CD14-positive monocyte (primary cell): ENCODE results near the gene CHRNA4. TPM values are rescaled to one million over a fixed set of nuclear protein-coding genes. Genes with fewer than 3 reads are reported as not detected.

ENCODE experiments used
- DNase-seq, 3 donors: peaks; one replicate each; pipeline ENCODE4 v3.0.0-alpha.2; 2011 to 2022
- H2AFZ ChIP-seq: 2 replicates; pipeline ENCODE4 v1.6.0; 2012; ENCODE audit warnings: mild to moderate bottlenecking, low read depth, low read length, inconsistent platforms; ENCODE audit not compliant: insufficient read depth, poor library complexity, severe bottlenecking
- H3K27ac ChIP-seq, 2 donors: 1 replicate in 1 of 2; 2 replicates in 1 of 2; pipeline ENCODE4 v1.5.1; 2012 to 2013; ENCODE audit warnings: low read length in 2 of 2, control low read depth in 1 of 2, inconsistent platforms in 1 of 2, low read depth in 1 of 2, mild to moderate bottlenecking in 1 of 2
- H3K27me3 ChIP-seq, 2 donors: one replicate each; pipeline versions ENCODE4 v1.6.0 to v1.6.1; 2011 to 2013; ENCODE audit warnings: low read length in 2 of 2; ENCODE audit not compliant: control insufficient read depth in 2 of 2, insufficient read depth in 2 of 2
- H3K36me3 ChIP-seq, 2 donors: replicated peaks in 1 of 2; 1 replicate in 1 of 2; 2 replicates in 1 of 2; pipeline versions ENCODE4 v1.5.1 to v1.6.1; 2012 to 2013; ENCODE audit warnings: low read length in 2 of 2, control low read depth in 1 of 2, inconsistent platforms in 1 of 2, mild to moderate bottlenecking in 1 of 2; ENCODE audit not compliant: insufficient read depth in 2 of 2, control insufficient read depth in 1 of 2
- H3K4me1 ChIP-seq, 2 donors: 1 replicate in 1 of 2; 2 replicates in 1 of 2; pipeline versions ENCODE4 v1.5.1 to v1.6.1; 2012 to 2013; ENCODE audit warnings: low read length in 2 of 2, control low read depth in 1 of 2, inconsistent platforms in 1 of 2, mild to moderate bottlenecking in 1 of 2, moderate library complexity in 1 of 2; ENCODE audit not compliant: insufficient read depth in 2 of 2, control insufficient read depth in 1 of 2
- H3K4me2 ChIP-seq: replicated peaks from 2 replicates; pipeline ENCODE3; 2012; ENCODE audit warnings: low read length, moderate library complexity, mild to moderate bottlenecking; ENCODE audit not compliant: poor library complexity, severe bottlenecking; ENCODE audit errors: extremely low read depth
- H3K4me3 ChIP-seq, 3 experiments: fragments of 200-600 bp in 1 of 3; sonication (generic) in 1 of 3; replicated peaks in 1 of 3; 1 replicate in 2 of 3; 2 replicates in 1 of 3; pipeline ENCODE4 v1.5.1; 2011 to 2013; ENCODE audit warnings: low read length in 3 of 3, mild to moderate bottlenecking in 3 of 3, control low read depth in 2 of 3, low read depth in 2 of 3, inconsistent platforms in 1 of 3, moderate library complexity in 1 of 3
- H3K79me2 ChIP-seq: 2 replicates; pipeline ENCODE4 v1.6.0; 2012; ENCODE audit warnings: mild to moderate bottlenecking, control low read depth, inconsistent platforms, low read length, moderate library complexity; ENCODE audit not compliant: insufficient read depth
- H3K9ac ChIP-seq: 2 replicates; pipeline ENCODE4 v1.6.0; 2017; ENCODE audit warnings: low read length, mild to moderate bottlenecking; ENCODE audit not compliant: insufficient read depth, poor library complexity, severe bottlenecking
- H3K9me3 ChIP-seq, 2 donors: replicated peaks in 1 of 2; 1 replicate in 1 of 2; 2 replicates in 1 of 2; pipeline versions ENCODE4 v1.5.1 to v1.6.1; 2012 to 2013; ENCODE audit warnings: low read length in 2 of 2, control low read depth in 1 of 2; ENCODE audit not compliant: control insufficient read depth in 1 of 2, insufficient read depth in 1 of 2
- H4K20me1 ChIP-seq: 2 replicates; pipeline ENCODE4 v1.6.0; 2012; ENCODE audit warnings: mild to moderate bottlenecking, low read length, control low read depth, moderate library complexity; ENCODE audit not compliant: insufficient read depth
- H3K27ac Mint-ChIP-seq, 7 donors: one replicate each; pipeline ENCODE4 v1.8.0; 2020; ENCODE audit warnings: mild to moderate bottlenecking in 7 of 7, mixed read lengths in 7 of 7, moderate library complexity in 6 of 7, inconsistent platforms in 2 of 7
- H3K27me3 Mint-ChIP-seq, 3 donors: one replicate each; pipeline ENCODE4 v1.8.0; 2021 to 2022; ENCODE audit warnings: low read depth in 3 of 3, mild to moderate bottlenecking in 3 of 3, mixed read lengths in 3 of 3, moderate library complexity in 3 of 3, inconsistent platforms in 1 of 3
- H3K36me3 Mint-ChIP-seq, 2 donors: one replicate each; pipeline ENCODE4 v1.8.0; 2020; ENCODE audit warnings: mixed read lengths in 2 of 2, inconsistent platforms in 1 of 2, mild to moderate bottlenecking in 1 of 2
- H3K4me1 Mint-ChIP-seq: one replicate; pipeline ENCODE4 v1.8.0; 2020; ENCODE audit warnings: mild to moderate bottlenecking, mixed read lengths
- H3K4me3 Mint-ChIP-seq, 2 donors: one replicate each; pipeline ENCODE4 v1.8.0; 2020; ENCODE audit warnings: mild to moderate bottlenecking in 2 of 2, mixed read lengths in 2 of 2, moderate library complexity in 1 of 2
- H3K9me3 Mint-ChIP-seq, 7 donors: one replicate each; pipeline ENCODE4 v1.8.0; 2020 to 2022; ENCODE audit warnings: mixed read lengths in 7 of 7, mild to moderate bottlenecking in 6 of 7, moderate library complexity in 6 of 7, inconsistent platforms in 2 of 7
- WGBS: methylation state at CpG from one replicate; pipeline ENCODE4 v1.1.5; 2013; ENCODE audit warnings: missing lambda C conversion rate; ENCODE audit not compliant: insufficient coverage; 5-methylcytosine and 5-hydroxymethylcytosine counted together
- intact Hi-C, 2 donors: fragments of 100-400 bp; cut with micrococcal nuclease; formaldehyde crosslinking; loops; one replicate each; pipeline versions ENCODE4 v1.15.0 to v1.15.1; 2023
- polyA plus RNA-seq, 3 donors: library from polyadenylated mRNA; depleted of rRNA in 1 of 3; unstranded in 2 of 3; stranded (reverse) in 1 of 3; fragments of 300-500 nt in 2 of 3; fragments of >200 nt in 1 of 3; fragmentation: Illumina TruSeq in 2 of 3; gene quantifications; 1 replicate in 2 of 3; 2 replicates in 1 of 3; pipeline ENCODE4 v1.2.3, GENCODE V29; 2012 to 2021
- TF ChIP-seq, protein P1 (sequence below): fragments of 200-600 bp; IDR thresholded peaks from one replicate; pipeline ENCODE4 v1.8.0; 2022; ENCODE audit warnings: antibody characterized with exemption, mild to moderate bottlenecking

The CHRNA4 gene
- polyA plus RNA-seq, 3 donors, result not detected

DNA sequence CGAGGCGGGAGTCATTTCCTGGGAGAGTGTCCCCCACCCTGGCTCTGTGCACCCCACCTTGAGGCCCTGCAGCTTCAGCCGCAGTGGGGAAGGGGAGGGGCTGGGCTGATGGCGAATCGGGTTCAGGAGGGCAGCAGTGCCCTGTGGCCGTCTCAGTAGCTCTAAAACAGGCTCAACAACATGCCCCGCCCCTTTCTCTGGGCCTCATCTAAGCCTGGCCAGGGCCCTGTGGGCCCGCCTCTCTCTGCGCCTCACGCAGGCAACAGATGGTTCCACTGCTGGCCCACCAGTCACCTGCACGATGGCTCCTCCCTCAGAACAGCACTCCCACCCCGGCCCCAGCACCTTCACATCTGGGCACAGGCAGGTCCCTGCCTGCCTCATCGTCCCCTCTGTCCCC lies 30.2 kb downstream of the CHRNA4 start:
- Mint-ChIP-seq H3K27me3 (peaks cover 1 to 7% (median 4%) of the 10 kb centered on the region in 3 donors), H3K9me3 (peaks cover 17 to 27% (median 20%) of the 10 kb centered on the region in 7 donors), H3K4me3 (no peak overlapping the region), H3K27ac (no peak overlapping the region), H3K36me3 (no peaks in the 10 kb centered on the region), H3K4me1 (peaks cover 3% of the 10 kb centered on the region)
- H3K79me2 ChIP-seq, result no peaks in the 10 kb centered on the region
- no peak overlapping the region for H3K4me3 ChIP-seq
- peaks cover 11 to 28% of the 10 kb centered on the region in 2 donors for H3K9me3 ChIP-seq
- intact Hi-C loops, result no loop called here
- no peak overlapping the region for H3K27ac ChIP-seq
- 93% methylated on average over 10 of the region's 13 CpGs for WGBS
- H3K27me3 ChIP-seq, result no peaks in the 10 kb centered on the region
- no peak overlapping the region for H3K9ac ChIP-seq
- no peak overlapping the region for H3K4me2 ChIP-seq
- TF ChIP-seq, protein P1, sequence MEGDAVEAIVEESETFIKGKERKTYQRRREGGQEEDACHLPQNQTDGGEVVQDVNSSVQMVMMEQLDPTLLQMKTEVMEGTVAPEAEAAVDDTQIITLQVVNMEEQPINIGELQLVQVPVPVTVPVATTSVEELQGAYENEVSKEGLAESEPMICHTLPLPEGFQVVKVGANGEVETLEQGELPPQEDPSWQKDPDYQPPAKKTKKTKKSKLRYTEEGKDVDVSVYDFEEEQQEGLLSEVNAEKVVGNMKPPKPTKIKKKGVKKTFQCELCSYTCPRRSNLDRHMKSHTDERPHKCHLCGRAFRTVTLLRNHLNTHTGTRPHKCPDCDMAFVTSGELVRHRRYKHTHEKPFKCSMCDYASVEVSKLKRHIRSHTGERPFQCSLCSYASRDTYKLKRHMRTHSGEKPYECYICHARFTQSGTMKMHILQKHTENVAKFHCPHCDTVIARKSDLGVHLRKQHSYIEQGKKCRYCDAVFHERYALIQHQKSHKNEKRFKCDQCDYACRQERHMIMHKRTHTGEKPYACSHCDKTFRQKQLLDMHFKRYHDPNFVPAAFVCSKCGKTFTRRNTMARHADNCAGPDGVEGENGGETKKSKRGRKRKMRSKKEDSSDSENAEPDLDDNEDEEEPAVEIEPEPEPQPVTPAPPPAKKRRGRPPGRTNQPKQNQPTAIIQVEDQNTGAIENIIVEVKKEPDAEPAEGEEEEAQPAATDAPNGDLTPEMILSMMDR, result no peak
- DNase-seq, result no peak
- peaks cover 5 to 6% of the 10 kb centered on the region in 2 donors for H3K4me1 ChIP-seq
- H3K36me3 ChIP-seq, result no peaks in the 10 kb centered on the region
- H2AFZ ChIP-seq, result no peak overlapping the region
- no peaks in the 10 kb centered on the region for H4K20me1 ChIP-seq

- Histone ChIP-seq H4K20me1 (no peaks in the 10 kb centered on the region), H3K9me3 (peaks cover 11 to 28% of the 10 kb centered on the region in 2 donors), H3K4me1 (peaks cover 5 to 6% of the 10 kb centered on the region in 2 donors), H3K4me3 (no peak overlapping the region), H3K4me2 (no peak overlapping the region), H3K36me3 (no peaks in the 10 kb centered on the region), H3K79me2 (no peaks in the 10 kb centered on the region), H3K9ac (no peak overlapping the region), H3K27me3 (no peaks in the 10 kb centered on the region), H2AFZ (no peak overlapping the region), H3K27ac (no peak overlapping the region)
- TF ChIP-seq, protein P1, result no peak
- Mint-ChIP-seq H3K27me3 (peaks cover 1 to 7% (median 4%) of the 10 kb centered on the region in 3 donors), H3K36me3 (no peaks in the 10 kb centered on the region), H3K4me1 (peaks cover 3% of the 10 kb centered on the region), H3K4me3 (no peak overlapping the region), H3K27ac (no peak overlapping the region), H3K9me3 (peaks cover 14 to 24% (median 18%) of the 10 kb centered on the region in 7 donors)
- intact Hi-C loops, result no loop called here
- WGBS, result 90% methylated on average over 18 of the region's 20 CpGs
- no peak for DNase-seq
These were observed 30.9 kb downstream of the CHRNA4 start for GRCh38 chr20:63330084-63330760.
